HG02973 (cell line): ENCODE data around the gene PRR5.
"Not testable (repeated sequence)": the region's sequence is repeated elsewhere in the genome, so short reads cannot be mapped to it uniquely, and the experiment has no call there.

ENCODE experiments used
- ATAC-seq: cut with Tn5 transposase; IDR thresholded peaks from one replicate; pipeline ENCODE4 v1.9.1; 2021; ENCODE audit warnings: moderate library complexity; ENCODE audit not compliant: unreplicated experiment

PRR5 gene

DNA sequence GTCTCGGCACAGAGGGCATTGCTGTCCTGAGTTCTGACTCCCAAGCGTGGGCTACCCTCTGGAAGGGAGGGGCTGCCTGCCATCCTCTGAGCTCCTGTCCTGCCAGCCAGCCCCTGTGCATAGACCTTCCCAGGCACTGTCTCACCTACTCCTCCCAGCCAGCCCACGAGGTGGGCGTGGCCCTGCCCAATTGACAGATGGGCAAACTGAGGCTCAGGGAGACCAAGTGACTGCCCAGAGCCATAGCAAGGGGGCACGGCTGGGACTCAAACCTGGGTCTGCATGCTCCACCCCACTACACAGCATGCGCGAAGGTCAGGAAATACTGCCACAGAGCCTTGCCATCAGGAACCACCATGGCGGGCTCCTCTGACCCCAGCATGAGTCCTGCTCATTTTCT, 29.4 kb upstream of the PRR5 start:
- no peak for ATAC-seq

- no peak for ATAC-seq
These were observed 28.6 kb upstream of the PRR5 start for GRCh38 chr22:44673406-44673805.

GRCh38 chr22:44676066-44676440, 26.0 kb upstream of the PRR5 start:
- not testable (repeated sequence) for ATAC-seq

DNA sequence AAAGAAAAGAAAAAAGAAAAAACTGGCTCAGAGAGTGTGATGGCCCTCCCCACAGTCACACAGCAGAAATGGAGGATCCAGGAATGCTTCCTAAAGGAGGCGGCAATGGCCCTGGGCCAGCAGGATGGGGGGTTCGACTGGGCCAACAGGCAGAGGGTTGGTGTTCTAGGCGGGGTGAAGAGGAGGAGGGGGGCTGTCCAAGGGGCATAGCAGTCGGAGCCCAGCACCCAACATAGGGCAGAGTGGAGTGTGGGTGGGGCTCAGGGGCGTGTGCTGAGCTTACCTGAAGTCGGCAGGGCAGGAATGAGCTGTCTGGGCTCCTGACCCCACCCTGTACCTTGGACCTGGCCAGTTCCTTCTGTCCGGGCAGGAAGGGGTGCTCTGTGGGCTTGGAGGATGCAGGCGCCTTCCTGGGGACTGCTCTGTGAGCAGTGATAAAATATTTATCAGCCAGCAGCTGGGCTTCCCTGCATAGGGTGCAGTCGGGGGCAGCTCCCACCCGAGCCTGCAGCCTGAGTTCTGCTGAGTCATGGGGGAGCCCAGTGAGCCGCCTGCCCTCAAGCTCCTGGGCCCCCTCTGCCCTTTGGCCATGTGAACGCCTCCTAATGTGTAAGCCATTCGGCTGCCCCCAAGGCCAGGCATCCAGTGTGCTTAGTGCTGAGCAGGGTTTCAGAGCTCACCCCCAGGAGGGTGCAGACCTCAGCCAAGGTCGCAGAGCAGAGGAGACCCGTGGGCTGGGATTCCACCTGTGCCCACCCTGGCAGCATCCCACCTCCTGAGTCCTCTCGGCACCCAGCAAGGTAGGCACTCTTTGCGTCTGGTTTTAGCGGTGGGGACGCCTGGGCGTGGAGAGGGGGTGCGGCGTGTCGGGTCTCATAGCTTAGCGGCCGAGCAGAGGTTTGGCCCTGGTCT, 25.3 kb upstream of the PRR5 start:
- ATAC-seq = no peak

GRCh38 chr22:44677353-44677840, 24.6 kb upstream of the PRR5 start:
- no peak for ATAC-seq

DNA sequence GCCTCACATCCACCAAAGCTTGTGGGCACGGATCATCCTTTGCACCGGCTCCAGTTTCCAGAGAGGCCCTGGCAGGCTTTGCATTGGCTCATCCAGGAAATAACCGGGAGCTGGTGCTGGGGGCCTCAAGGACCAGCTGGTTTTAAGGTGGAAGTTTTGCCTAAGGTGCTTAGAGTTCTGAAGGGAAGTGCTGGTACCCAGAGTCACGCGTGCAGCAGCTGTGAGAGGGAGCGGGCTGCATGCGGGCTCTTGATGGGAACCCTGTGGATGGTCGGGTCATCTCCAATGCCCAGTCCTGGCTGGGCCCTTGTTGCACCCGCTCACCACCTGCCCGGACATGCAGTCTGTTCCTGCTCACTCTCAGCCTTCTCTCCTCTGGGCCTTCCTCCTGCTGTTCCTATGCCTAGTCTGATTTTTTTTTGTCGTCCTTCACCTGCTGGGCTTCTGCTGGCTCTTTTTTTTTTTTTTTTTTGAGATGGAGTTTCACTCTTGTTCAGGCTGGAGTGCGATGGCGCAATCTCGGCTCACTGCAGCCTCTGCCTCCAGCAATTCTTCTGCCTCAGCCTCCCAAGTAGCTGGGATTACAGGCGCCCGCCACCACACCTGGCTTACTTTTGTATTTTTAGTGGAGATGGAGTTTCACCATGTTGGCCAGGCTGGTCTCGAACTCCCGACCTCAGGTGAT, 24.0 kb upstream of the PRR5 start:
- no peak for ATAC-seq

DNA sequence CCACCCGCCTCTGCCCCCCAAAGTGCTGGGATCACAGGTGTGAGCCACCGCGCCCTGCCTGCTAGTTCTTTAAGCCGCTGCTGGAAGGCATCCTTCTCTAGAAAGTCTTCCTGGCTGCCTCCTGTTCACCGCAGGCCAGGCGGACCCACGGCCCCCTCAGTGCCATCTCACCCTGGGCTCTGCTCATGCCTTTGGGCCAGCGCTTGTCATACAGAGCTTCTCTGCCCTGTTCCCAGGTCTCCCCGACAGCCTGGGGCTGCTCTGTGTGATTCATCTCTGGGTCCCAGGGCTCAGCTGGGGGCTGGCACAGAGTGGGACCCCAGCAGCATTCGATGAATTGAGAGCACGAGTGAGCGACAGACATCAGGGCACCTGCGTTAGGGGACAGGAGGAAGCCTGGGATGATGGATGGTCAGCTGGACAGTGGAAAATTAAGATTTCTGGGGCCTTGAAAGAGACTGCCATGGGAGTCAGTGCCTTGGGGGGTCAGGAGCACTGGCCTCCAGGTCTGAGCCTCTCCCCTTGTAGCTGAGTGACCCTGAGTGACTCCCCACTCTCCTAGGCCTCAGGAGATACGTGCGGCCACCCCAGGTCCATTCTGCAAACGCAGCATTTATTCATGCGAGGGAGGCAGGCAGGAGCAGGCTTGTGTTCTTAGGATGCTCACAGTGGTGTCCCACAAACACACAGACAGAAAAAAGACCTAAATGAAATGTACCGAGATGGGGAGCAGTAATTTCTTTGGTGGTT, 23.3 kb upstream of the PRR5 start:
- ATAC-seq = no peak

DNA sequence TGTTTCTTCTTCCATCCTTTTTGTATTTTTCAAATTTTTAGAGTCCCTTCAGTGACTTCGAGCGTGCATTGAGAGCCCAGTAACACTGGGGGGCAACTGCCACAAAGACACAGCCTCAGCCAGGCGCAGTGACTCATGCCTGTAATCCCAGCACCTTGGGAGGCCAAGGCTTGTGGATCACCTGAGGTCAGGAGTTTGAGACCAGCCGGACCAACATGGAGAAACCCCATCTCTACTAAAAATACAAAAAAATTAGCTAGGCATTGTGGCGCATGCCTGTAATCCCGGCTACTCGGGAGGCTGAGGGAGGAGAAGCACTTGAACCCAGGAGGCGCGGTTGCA, 22.7 kb upstream of the PRR5 start:
- ATAC-seq = not testable (repeated sequence)

GRCh38 chr22:44680058-44680457, 21.9 kb upstream of the PRR5 start:
- ATAC-seq = no peak

DNA sequence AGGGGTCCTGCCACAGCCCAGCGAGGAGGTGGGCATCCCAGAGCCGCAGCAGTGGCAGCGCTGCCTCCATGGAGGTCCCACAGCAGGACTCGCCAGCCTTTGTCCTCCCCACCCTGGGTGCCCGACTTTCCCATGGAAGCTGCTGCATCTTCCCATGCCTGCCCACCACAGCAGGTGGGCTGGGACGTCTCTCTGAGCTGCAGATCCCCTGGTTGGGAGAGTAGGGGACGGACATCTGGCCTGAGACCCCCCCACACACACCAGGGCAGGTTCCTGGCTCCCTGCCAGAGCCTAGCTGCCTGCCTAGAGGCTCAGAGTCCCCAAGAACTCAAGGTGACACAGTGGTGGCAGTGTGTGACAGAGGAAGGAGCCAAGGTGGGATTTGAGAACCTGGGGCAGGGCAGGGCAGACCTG, 21.5 kb upstream of the PRR5 start:
- ATAC-seq = no peak

GRCh38 chr22:44682556-44683168, 19.3 kb upstream of the PRR5 start:
- ATAC-seq = no peak

GRCh38 chr22:44683237-44683636, 18.8 kb upstream of the PRR5 start:
- ATAC-seq = no peak

DNA sequence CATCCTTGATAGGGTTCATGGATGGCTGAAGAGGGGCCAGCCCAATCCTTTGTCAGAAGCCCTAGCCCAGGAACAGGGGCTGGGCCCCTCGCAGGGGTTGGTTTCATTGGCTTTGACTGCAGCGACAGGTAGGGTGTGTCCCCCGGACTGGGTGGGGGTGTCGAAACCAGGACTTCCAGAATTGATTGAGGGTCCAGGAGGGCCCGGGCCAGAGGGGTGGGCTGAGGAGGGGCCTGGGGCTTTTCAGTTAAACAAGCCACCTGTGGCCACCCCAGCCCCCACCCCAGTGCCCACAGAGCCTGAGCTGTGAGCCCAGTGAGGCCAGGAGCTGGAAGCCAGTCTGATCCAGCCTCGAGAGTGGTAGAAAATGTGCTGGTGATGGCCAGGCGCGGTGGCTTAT, 18.1 kb upstream of the PRR5 start:
- ATAC-seq = no peak

DNA sequence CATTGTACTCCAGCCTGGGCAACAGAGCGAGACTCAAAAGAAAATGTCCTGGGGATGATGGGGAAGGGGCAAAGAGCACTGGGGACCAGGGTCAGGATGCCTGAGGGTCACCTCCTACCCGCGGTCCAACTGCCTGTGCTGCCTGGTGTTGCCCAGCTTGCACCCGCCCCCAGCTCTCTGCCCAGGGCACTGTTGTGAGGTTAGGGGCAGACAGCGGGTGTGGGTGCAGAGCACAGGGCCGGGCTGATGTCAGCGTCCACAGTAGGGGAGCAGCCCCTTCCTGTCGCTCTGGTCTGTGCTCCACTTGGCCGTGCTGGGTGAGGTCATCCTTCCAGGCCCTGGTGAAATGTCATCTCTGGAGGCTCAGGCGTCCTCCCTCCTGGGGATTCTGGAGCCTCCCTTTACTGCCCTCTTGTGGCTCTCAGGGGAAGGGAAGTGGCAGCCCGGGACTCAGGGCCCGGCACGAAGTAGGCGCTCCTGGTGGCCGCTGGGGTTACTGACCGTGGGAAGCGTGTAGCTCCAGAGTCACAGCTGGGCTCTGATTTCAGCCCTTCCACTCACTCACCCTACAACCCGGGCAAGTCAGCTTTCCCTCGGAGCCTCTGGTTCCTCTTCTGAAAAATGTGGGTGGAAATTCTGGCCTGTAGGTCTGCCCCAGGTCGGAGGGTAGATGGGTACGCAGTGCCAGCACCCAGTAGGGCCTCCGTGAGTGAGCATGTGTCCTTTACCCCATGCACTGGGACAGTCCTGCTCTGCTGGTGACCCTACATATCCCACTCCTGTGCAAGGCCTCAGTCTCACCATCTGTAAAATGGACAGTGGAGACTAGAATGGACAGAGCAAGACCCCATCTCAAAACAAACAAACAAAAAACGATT, 17.3 kb upstream of the PRR5 start:
- peak; percentile 68 for ATAC-seq

- ATAC-seq = no peak
These were observed 16.5 kb upstream of the PRR5 start for GRCh38 chr22:44685384-44686056.

DNA sequence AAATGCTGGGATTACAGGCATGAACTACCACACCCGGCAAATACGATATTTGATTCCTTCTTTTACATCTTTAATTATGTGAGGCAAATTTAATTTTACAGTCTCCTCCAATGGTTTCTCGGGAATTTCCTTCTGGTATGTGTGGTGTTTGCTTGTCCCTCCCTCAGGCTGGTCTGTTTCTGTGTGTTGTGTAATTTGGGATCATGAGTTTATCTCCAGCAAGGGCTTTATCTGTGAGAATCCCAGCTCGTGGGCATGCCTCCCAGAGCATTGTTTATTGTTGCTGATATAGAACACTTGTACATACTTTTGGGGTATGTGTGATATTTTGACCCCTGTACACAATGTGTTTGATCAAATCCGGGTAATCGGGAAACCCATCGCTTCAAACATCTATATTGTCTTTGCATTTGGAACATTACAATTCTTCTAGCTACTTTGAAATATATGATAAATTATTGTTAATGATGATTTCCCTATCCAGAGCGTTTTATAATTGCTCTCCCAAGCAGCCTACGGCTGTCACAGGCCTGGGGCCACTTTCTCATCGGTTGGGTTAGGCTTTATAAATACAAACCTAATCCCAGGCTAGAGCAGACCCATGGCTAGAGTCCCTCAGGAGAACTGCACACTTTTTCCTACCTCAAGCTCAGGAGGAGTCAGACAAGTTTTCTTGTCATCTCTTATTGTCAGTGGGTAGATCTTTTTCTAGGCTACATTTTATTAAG, 15.0 kb upstream of the PRR5 start:
- ATAC-seq = no peak

GRCh38 chr22:44689173-44689572, 12.8 kb upstream of the PRR5 start:
- no peak for ATAC-seq

- ATAC-seq = no peak
These were observed 12.0 kb upstream of the PRR5 start for GRCh38 chr22:44689915-44690524.
